Peyer's patch (tissue), 4 donors: ENCODE data around the gene A1BG. TPM values are rescaled to one million over a fixed set of nuclear protein-coding genes. Genes with fewer than 3 reads are reported as not detected.

Experiments used
- DNase-seq, 3 donors: peaks; one replicate each; pipeline ENCODE4 v3.0.0-alpha.2; 2017 to 2019
- H3K27ac ChIP-seq, 4 donors: fragments of 200-600 bp; sonication (generic); one replicate each; pipeline ENCODE4 v1.5.1; 2016 to 2019
- H3K27me3 ChIP-seq, 2 donors: fragments of 200-600 bp; sonication (generic); one replicate each; pipeline ENCODE4 v1.5.1; 2019
- H3K36me3 ChIP-seq, 3 donors: fragments of 200-600 bp; sonication (generic); one replicate each; pipeline ENCODE4 v1.5.1; 2016 to 2019
- H3K4me1 ChIP-seq, 4 donors: fragments of 200-600 bp; sonication (generic); one replicate each; pipeline ENCODE4 v1.5.1; 2016 to 2019
- H3K4me3 ChIP-seq, 4 donors: fragments of 200-600 bp; sonication (generic); 1 replicate in 3 of 4; 2 replicates in 1 of 4; pipeline ENCODE4 v1.5.1; 2016 to 2019; ENCODE audit warnings: mild to moderate bottlenecking in 1 of 4
- H3K9me3 ChIP-seq, 4 donors: fragments of 200-600 bp; sonication (generic); one replicate each; pipeline ENCODE4 v1.5.1; 2016 to 2019; ENCODE audit warnings: mild to moderate bottlenecking in 1 of 4
- POLR2A ChIP-seq, 2 donors: fragments of 450-650 bp; IDR thresholded peaks; one replicate each; pipeline ENCODE4 v1.5.1; 2017; ENCODE audit warnings: antibody characterized with exemption in 2 of 2, mild to moderate bottlenecking in 2 of 2, moderate library complexity in 2 of 2
- total RNA-seq, 4 donors: library from RNA; depleted of rRNA; stranded (reverse); fragments of >200 nt; gene quantifications; one replicate each; pipeline ENCODE4 v1.1.0, GENCODE V29; 2016
- TF ChIP-seq, protein P1 (sequence below), 6 experiments: fragments of 450-650 bp in 4 of 6; fragments of 200-600 bp in 2 of 6; sonication (generic) in 1 of 6; IDR thresholded peaks; one replicate each; pipeline ENCODE4 v1.5.1; 2017 to 2019; ENCODE audit warnings: antibody characterized with exemption in 6 of 6, mild to moderate bottlenecking in 3 of 6, moderate library complexity in 1 of 6

The A1BG gene
- total RNA-seq, 4 donors from 2014 or later = 5.4 to 26.4 (median 8.3) TPM; not detected in 1

GRCh38 chr19:58346961-58347929 is 6.0 kb downstream of the A1BG start:
- H3K9me3 ChIP-seq = no peaks in the 10 kb centered on the region
- peak overlapping the region; percentile 56 to 71 (median 64) for H3K4me3 ChIP-seq
- H3K36me3 ChIP-seq = no peaks in the 10 kb centered on the region
- no peak for TF ChIP-seq POLR2A (IDR thresholded peaks at IDR 0.05)
- TF ChIP-seq, protein P1, sequence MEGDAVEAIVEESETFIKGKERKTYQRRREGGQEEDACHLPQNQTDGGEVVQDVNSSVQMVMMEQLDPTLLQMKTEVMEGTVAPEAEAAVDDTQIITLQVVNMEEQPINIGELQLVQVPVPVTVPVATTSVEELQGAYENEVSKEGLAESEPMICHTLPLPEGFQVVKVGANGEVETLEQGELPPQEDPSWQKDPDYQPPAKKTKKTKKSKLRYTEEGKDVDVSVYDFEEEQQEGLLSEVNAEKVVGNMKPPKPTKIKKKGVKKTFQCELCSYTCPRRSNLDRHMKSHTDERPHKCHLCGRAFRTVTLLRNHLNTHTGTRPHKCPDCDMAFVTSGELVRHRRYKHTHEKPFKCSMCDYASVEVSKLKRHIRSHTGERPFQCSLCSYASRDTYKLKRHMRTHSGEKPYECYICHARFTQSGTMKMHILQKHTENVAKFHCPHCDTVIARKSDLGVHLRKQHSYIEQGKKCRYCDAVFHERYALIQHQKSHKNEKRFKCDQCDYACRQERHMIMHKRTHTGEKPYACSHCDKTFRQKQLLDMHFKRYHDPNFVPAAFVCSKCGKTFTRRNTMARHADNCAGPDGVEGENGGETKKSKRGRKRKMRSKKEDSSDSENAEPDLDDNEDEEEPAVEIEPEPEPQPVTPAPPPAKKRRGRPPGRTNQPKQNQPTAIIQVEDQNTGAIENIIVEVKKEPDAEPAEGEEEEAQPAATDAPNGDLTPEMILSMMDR (IDR thresholded peaks at IDR 0.05) = no peak
- H3K27me3 ChIP-seq = no peaks in the 10 kb centered on the region
- H3K4me1 ChIP-seq = peaks cover 0 to 11% (median 2%) of the 10 kb centered on the region in 4 donors
- DNase-seq = peak; percentile 66 to 88 (median 79)
- peak overlapping the region; percentile 75 to 84 (median 77) for H3K27ac ChIP-seq

GRCh38 chr19:58345558-58345957 is 7.7 kb downstream of the A1BG start:
- Histone ChIP-seq H3K36me3 (no peaks in the 10 kb centered on the region), H3K9me3 (no peaks in the 10 kb centered on the region), H3K4me3 (no peak overlapping the region), H3K4me1 (peaks cover 0 to 8% (median 2%) of the 10 kb centered on the region in 4 donors), H3K27ac (no peak overlapping the region), H3K27me3 (no peaks in the 10 kb centered on the region)
- TF ChIP-seq POLR2A (IDR thresholded peaks at IDR 0.05) = no peak
- DNase-seq = no peak

DNA sequence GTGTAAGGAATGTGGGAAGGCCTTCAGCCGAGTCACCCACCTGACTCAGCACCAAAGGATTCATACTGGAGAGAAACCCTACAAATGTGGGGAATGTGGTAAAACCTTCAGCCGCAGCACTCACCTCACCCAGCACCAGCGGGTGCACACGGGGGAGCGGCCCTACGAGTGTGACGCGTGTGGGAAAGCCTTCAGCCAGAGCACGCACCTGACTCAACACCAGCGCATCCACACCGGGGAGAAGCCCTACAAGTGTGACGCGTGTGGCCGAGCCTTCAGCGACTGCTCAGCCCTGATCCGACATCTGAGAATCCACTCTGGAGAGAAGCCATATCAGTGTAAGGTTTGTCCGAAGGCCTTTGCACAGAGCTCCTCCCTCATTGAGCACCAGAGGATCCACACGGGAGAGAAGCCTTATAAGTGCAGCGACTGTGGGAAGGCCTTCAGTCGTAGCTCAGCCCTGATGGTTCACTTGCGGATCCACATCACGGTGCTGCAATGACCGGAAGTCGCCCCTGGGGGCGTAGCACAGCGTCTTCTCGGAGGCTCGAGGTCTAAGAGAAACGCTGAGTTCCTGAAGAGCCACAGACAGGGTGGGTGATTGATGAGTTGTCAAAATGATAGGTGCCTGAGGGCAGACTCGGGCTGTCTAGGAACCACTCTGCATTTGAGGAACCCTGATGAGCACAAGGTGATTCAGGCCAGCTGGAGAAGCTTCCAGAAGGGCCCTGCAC is 14.3 kb downstream of the A1BG start:
- Histone ChIP-seq H3K9me3 (no peaks in the 10 kb centered on the region), H3K4me1 (no peaks in the 10 kb centered on the region), H3K27me3 (no peaks in the 10 kb centered on the region), H3K36me3 (peaks cover 0 to 41% (median 0%) of the 10 kb centered on the region in 3 donors), H3K27ac (no peak overlapping the region), H3K4me3 (no peak overlapping the region)
- no peak for TF ChIP-seq POLR2A (IDR thresholded peaks at IDR 0.05)
- TF ChIP-seq, protein P1 (IDR thresholded peaks at IDR 0.05) = no peak
- no peak for DNase-seq

DNA sequence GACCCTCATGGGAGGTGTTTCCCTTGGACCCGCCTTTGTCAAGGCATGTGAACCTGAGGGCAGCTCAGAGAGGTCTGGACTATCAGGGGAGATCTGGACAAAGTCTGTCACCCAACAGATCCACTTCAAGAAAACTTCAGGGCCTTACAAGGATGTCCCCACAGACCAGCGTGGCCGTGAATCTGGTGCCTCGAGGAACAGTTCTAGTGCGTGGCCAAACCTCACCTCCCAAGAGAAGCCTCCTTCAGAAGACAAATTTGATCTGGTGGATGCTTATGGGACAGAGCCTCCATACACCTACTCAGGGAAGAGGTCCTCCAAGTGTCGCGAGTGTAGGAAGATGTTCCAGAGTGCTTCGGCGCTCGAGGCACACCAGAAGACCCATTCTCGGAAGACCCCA is 15.0 kb downstream of the A1BG start:
- H3K9me3 ChIP-seq = no peaks in the 10 kb centered on the region
- no peak for DNase-seq
- no peaks in the 10 kb centered on the region for H3K4me1 ChIP-seq
- no peak overlapping the region for H3K27ac ChIP-seq
- no peaks in the 10 kb centered on the region for H3K27me3 ChIP-seq
- H3K4me3 ChIP-seq = no peak overlapping the region
- peaks cover 0 to 41% (median 0%) of the 10 kb centered on the region in 3 donors for H3K36me3 ChIP-seq
- TF ChIP-seq, protein P1 (IDR thresholded peaks at IDR 0.05) = no peak
- no peak for TF ChIP-seq POLR2A (IDR thresholded peaks at IDR 0.05)

DNA sequence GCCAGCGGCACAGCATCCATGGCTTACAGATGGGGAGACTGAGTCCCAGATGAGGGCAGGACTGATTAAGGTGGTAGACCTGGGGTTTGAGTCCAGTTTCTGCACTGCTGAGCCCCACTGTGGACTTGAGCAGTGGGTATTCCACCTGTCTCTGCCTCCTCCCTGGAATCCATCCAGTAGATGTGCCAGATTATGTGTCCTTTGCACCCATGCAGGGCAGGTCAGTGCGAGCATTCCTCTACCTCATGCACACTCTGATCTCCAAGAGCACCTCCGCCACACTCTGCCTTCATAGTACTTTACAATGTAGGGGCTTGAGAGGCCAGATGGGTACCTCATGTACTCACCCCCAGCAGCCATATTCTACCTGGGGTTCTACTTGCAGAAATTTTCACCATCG is 16.5 kb downstream of the A1BG start:
- no peak overlapping the region for H3K27ac ChIP-seq
- DNase-seq = no peak
- peaks cover 0 to 41% (median 0%) of the 10 kb centered on the region in 3 donors for H3K36me3 ChIP-seq
- no peaks in the 10 kb centered on the region for H3K27me3 ChIP-seq
- TF ChIP-seq POLR2A (IDR thresholded peaks at IDR 0.05) = no peak
- TF ChIP-seq, protein P1 (IDR thresholded peaks at IDR 0.05) = no peak
- H3K4me1 ChIP-seq = no peaks in the 10 kb centered on the region
- no peaks in the 10 kb centered on the region for H3K9me3 ChIP-seq
- H3K4me3 ChIP-seq = no peak overlapping the region
